ENCODE data around the gene MYRIP.
"Not testable (repeated sequence)": the region's sequence is repeated elsewhere in the genome, so short reads cannot be mapped to it uniquely, and the experiment has no call there.

The MYRIP gene

DNA sequence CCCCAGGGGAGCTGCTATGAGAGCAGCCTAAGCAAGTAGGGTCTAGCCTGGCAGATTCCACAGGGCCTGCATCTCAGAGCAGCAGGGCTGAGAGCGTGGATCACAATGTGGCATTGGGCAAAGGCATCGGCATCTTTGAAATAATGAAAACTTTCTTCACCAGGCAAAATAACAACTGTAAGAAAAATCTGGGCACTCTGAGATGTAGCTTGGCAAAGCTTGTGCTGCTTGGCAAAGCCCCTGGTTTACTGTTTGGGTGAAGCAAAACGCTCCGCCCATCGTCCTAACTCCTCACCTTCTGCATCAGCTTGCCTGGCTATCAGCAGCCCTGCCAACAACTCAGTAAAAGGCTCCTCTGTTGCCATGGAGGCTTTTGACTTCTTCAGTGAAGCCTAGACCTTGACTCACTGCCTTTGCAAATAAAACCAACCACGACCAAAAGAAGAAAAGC, 287.3 kb downstream of the MYRIP start:
- no peak for DNase-seq

DNA sequence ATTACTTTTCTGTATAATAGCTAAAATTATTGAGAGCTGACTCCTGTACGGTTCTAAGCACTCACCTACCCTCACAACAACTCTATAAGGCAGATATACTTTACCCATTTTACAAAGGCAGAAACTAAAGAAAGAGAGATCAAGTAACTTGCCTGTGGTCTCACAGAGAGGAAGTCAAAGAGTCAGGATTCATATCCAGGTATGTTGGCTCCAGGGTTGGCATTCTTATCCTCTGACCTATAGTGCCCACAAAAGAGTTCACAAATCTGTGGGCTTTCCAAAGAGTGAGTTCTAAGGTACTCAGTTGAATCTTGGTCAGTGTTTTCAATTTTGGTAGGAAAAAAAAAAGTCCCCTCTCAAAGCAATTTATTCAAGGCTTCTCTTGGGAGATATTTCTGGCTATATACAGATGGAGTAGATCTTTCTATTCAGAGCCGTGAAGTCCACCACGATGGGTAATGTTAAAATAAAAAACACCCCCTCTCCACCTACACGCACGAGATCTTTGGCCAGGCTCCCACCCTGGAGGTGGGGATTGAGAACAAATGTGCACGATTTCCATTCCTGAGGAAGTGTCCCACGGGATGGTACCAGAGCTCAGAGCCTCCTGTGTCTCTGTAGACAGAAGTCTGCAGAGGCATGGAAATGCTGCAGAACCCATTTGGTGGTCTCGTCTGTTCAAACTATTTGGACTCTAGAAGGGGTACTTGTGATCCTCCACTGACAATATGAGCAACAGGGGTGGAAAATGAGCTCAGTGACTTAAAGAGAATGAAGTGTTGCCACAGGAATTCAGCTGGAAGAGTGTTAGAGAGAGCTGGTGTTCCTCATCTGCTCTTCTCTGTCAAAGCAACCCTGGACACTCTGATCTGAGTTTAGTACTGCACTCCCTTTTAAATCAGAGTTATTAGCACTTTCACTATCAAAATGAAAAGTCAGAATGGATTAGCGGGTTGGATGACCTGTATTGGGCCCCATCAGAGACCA, 288.0 kb downstream of the MYRIP start:
- no peak for DNase-seq

DNA sequence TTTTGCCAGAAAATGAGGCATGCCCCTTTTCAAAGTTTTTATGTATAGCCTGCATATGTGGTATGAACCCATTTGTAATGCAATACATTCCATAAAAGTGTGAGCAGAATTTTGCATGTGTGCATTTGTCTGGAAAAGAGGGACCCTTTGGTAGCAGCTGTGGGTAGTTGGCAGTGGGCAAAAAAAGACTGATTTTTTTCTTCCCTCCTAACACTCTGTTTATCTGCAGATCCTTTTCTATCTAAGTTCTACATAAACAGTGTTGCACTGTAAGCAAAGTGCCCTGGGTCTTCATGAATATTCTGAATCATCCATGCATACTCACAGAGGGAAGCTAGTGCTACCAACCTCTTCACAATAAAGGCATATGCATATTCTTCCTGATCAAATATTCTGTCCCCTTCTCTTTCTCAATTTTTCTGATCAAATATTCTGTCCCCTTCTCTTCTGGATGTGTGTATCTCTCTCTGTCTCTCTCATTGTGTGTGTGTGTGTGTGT, 288.9 kb downstream of the MYRIP start:
- no peak for DNase-seq

DNA sequence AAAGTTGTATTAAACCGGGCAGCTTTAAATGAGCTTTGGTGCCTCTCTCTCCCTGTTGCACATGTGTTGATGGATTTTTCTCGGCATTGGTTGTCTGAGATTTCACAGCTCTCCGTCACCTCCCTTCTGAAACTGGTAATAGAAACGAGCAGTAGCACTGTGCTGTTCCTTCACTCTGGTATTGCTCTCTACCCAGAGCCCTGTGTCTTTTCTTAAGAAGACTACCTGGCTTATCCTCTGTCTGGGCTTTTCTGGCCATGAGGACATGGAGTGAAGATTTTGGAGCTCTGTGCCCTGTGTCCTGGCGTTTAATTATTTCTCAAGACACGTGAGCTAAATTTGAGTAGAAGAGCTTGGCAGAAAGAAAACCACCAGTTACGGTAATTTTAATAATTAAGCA, 290.5 kb downstream of the MYRIP start:
- no peak for DNase-seq

DNA sequence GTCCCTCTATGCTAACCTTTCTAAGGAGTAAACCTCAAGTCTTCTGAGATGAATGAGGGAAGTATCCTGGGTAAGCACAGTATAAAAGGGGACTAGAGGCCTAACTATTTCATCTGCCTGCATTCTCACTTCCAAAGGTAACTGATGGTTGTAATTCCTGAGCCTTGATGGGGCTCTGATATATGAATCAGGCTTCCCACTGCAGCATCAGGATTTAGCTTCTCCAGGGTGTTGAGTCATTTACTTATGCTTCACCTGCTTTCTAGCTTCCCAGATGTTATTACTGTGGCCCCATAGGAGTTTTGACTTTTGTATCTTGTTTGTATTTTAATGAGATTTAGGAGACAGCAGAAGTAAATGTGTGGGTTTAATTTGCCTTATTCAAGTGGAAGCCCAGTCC, 292.8 kb downstream of the MYRIP start:
- no peak for DNase-seq

DNA sequence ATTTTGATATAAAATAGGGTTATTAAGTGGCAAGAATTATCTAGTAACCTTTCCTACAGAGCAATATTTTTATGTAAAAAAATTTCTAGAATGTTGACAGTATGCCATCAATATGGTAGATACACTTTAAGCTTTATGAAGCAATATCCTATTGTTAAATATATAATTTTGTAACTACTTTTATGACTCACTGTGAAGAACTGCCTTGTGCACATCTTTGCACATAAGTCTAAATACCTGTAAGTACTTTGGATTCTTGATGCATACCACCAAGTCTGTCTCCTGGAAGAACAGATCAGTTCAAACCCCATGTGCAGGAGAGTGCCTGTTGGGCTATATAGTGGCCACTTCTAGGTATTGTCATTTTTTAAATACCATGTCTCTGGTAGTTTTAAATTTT, 294.4 kb downstream of the MYRIP start:
- no peak for DNase-seq

DNA sequence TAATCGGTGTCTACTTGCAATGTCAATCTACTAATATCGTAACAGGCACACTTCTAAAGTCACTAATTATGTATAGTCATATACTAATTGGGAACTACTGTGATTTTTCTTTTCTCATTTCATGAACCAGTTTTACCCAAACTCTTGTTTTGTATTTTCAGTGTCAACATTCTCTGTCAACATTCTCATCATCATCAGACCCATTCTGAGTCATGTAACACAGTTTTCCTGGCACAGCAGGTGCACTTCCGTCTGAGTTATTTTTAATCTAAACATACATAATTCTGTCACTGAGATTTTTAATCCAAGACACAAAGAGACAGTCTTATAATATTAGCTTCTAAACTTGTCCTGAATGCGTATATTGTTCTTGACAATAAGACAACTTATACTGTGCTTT, 295.0 kb downstream of the MYRIP start:
- no peak for DNase-seq

DNA sequence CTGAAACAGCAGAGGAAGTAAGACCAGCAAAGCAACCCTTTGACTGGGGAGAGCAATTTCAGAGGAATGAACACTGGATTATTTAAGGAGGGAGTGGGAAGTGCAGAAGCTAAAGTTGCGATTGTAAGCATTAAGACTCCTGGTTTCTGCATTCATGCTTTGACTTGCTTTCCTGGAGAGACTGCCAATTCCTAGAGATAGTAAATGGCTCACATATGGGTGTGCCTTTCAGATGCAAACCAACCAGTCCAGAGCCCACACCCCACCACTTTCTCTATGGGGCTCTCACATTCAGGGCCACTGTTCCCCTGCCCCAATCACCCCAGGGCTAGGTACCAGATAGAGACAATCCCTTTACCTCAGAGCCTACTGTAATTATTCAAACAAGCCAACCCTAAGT, 299.2 kb downstream of the MYRIP start:
- DNase-seq = no peak

DNA sequence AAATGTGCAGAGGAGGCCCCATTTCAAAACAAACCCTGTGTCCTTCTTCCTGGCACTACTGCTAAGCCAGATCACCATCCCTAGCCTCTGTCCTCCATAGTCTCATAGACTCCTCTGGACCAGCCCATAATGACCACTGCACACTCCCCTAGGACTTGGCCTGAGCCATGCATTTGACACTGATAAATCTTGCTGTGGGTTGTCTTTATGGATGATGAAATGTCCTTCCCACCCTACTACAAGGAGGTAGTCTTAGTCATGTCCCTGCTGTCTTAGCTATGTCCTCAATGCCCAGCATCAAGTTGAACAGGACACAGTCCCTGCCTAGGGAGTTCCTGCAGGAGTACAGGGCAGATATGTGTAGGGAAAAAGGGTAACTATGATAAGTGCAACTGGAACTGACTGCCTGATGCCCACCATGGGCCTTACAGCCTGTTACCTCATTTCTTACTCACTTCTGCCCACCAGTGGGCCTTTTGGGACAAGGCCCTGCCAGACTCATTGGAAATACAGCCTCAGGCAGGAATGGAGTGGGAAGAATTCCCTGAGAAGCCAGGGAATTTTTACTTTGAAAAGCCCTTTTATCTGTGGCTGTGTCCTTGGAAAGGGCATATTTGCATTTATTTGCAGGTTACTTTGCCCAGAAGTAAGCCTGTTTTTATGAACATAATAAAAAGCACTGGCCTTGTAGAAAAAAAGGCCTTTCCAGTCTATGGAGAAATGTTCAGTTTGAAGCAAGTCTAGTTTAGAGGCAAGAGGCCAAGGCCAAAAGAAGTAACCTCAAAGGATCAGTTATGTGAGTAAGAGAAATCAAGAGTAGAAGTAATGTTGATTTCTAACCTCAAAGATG, 300.5 kb downstream of the MYRIP start:
- no peak for DNase-seq

DNA sequence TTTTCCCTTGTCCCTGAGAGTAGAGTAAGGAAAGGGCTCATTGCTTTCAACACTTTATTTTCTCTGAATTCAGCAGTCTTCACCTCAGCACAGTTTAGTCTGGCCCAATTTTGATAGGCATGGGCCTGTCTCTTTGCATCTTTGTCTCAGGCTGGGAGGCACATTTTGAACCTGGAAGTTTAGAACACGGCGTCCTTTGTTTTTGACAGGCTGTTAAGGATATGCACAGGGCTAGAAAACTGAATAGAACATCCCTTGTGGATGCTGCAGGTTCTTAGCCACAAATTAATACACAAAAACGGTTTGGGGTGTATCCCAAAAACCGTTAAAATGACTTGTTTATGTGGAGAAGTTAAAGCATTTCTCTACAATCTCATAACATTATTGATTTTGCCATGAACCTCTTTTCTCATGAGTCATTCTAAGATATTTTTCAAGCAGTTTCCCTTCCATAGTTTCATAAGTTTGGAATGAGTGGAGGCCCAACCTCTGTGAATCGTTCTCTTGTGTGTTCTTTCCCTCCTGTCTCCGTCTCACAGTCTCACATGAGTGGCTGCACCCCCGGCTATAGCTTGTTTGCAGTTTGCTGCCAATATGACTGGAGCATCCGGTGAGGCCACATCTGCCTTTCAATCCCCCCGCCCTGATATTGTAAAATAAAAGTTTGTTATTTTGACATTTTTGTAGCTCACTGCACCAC, 307.2 kb downstream of the MYRIP start:
- DNase-seq = no peak

DNA sequence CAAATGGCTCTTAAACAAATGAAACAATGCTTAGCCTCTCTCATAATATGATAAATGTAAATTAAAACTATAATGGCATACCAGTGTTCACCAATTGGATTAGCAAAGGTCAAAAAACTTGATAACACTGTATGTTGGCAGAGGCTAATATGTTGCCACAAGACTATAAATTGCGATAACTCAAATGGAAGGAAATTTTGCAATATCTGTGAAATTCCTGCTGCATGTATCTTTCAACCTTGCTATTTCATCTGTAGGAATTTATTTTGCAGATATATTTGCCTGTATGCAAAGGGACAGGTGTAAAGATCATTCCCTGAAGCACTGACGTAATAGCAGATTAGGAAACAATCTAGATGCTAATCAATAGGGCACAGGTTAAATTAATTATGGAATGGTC, 308.7 kb downstream of the MYRIP start:
- no peak for DNase-seq

DNA sequence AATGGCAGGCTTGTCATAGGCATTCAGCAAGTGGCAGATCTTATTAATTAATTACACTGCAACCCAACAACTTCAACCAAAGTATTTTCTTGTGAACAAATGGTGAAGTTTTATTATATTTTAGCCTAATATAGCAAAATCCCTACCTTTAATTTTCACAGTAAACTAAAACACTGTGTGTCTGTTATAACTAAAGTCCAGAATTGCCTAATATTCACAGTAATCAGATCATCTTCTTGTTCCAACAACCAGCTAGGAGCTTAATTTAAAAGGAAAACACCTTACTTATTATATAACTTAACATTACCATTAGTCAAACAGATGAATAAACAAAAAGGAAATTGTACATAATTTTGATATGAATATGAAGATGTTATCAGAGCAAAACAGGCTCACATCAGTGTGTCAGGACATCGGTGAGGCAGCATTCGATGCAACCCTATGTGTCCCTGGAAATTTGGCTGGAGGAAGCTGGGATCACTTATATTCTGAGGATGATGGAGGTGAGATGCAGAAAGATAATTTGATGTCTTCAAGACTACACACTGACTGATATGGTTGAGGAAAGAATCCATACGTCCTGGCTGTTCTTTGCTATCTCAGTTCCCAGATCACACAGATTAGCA, 310.8 kb downstream of the MYRIP start:
- DNase-seq = no peak

DNA sequence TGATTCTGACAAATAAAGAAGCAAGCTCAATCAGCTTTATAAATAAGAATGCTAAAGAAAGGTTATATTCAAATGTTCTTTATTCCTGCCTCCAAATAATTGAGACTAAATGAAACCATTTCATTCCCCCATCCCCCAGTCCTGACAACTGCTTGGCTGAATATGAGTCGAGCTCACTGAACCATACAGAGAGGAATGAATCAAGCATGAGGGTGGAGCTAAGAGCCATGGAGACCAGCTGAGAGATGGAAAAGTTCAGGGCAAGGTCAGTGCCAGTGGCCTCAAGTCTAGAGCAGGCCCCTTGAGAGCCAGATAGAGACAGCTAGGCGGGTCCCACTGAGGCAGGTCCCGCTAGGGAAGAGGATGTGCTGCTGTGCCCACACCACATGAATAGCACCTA, 311.4 kb downstream of the MYRIP start:
- no peak for DNase-seq

DNA sequence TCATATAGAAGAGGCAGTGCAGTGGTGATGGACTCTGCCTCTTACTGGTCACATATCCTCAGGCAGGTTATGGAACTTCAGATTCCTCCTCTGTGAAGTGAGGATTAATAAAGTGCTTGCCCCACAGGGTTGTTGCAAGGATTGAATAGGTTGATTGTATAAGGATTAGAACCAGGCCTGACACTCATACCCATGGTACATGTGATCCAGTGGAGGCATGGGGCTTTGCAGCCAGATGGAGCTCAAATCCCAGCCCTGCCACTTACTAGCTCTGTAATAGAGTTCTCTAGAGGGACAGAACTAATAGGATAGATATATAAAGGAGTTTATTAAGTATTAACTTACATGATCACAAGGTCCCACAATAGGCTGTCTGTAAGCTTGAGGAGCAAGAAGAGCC, 315.5 kb downstream of the MYRIP start:
- DNase-seq = no peak

DNA sequence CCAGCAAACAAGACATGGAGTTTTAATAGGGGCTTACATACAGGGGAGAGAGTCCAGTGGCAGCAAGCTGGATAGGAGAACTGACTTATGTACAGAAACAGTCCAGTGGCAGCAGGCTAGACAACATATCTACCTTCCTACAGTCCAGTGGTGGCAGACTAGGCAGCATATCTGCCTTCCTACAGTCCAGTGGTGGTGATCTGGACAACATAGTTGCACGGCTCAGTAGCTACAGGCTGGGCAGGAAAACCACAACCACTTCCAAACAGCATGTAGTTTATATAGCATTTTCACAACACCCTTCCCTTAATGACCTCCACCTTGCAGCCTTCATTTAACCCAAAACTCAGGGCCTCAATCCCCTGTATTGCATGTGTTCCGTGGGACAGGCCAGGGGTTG, 318.8 kb downstream of the MYRIP start:
- no peak for DNase-seq

DNA sequence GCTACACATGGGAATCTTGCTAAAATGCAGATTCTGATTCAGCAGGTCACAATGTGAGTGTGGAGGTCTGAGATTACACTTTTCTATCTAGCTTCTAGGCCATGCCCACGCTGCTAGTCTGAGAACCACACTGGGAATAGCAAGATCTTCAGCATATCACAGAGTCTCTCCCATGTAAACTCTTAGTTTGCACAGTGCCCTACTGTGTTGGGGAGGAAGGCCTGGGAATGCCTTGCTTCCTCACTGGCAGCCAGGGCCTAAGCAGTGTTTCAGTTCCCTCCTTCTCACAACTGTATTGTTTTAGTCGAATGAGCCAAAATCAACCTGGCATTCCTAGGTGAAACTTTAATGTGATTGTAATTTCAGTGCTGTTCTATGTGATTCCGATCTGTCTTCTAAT, 320.1 kb downstream of the MYRIP start:
- no peak for DNase-seq

DNA sequence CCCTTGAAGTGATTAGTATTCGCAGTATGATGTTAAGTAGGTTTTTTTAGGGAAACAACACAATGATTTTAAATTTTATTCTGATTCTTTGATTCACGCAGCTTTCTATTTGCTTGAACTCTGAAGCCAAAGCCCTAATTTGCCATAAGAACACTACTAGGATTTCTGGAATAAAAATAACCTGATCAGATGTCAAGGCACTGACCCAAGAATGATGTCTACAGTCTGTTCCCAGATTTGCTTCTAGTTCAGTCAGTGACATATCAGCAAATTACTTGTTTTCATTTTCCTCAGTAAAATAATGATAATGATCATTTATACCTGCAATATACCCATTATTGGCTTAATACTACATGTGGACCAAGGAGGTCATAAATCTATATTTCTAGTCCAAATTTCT, 320.6 kb downstream of the MYRIP start:
- DNase-seq = no peak

DNA sequence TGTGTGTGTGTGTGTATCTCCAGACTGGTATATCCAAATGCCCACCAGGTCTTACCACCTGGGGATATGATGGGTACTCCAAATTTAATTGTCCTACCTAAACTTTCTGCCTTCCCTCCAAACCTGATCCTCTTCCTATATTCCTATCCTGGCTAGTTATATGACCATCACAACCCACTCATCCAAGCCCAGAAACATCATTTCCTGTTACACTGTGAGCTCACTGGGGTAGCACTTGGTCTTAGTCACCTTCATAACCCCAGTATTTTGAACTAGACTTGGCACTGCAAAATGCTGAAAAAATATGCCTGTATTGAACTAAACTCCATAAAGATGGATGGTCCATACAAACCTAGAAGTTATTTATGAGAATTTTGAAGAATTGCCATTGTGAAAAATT, 321.3 kb downstream of the MYRIP start:
- DNase-seq = no peak

DNA sequence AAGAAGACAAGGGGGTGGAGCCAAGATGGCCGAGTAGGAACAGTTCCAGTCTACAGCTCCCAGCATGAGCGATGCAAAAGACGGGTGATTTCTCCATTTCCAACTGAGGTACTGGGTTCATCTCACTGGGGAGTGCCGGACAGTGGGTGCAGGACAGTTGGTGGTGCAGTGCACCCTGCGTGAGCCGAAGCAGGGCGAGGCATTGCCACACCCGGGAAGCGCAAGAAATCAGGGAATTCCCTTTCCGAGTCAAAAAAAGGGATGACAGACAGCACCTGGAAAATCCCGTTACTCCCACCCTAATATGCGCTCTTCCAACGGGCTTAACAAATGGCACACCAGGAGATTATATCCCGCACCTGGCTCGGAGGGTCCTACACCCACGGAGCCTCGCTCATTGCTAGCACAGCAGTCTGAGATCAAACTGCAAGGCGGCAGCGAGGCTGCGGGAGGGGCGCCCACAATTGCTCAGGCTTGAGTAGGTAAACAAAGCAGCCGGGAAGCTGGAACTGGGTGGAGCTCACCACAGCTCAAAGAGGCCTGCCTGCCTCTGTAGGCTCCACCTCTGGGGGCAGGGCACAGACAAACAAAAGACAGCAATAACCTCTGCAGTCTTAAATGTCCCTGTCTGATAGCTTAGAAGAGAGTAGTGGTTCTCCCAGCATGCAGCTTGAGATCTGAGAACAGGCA, 324.6 kb downstream of the MYRIP start:
- DNase-seq = not testable (repeated sequence)

DNA sequence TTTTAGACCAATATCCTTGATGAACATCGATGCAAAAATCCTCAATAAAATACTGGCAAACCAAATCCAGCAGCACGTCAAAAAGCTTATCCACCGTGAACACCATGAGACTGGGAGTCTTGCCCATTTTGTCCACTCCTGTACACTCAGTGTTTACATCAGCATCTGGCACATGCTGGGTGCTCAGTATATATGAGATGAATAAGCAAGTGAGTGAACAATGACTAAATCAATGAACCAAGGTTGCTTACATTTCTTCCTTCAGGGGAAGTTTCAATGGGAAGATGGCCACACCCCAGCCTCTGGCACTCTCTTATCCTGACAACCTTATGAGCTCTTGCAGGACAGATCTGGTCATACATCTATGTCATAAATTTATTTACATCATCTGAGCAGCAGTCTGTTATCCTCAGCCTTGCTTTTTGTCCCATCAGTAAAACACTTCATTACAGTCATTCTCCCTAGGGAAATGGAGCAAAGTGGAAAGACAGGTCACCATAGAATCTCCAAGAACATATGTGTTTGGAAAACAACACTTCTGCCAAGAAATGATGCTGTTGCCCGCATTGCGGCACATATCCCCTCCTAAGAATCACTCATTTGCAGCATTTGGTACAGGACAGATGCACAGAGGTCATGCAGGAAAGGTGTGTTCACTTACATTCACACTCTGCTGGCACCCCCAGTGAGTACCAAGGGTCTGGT, 328.3 kb downstream of the MYRIP start:
- DNase-seq = no peak
